Muscle layer of duodenum (tissue), 2 donors: Measurements from ENCODE around the gene SUPT20H.

Source experiments
- H3K27ac ChIP-seq: one replicate; pipeline ENCODE4 v1.7.0; 2013; ENCODE audit warnings: mild to moderate bottlenecking, low read length
- H3K27me3 ChIP-seq: one replicate; pipeline ENCODE4 v1.7.0; 2013; ENCODE audit warnings: low read depth, mild to moderate bottlenecking, control low read depth, low read length
- H3K36me3 ChIP-seq, 2 donors: one replicate each; pipeline ENCODE4 v1.7.0; 2013; ENCODE audit warnings: low read length in 2 of 2, control low read depth in 1 of 2, mild to moderate bottlenecking in 1 of 2; ENCODE audit not compliant: insufficient read depth in 2 of 2, control insufficient read depth in 1 of 2
- H3K4me1 ChIP-seq, 2 donors: one replicate each; pipeline ENCODE4 v1.7.0; 2013; ENCODE audit warnings: low read length in 2 of 2, mild to moderate bottlenecking in 2 of 2, control low read depth in 1 of 2, moderate library complexity in 1 of 2; ENCODE audit not compliant: insufficient read depth in 2 of 2, control insufficient read depth in 1 of 2
- H3K4me3 ChIP-seq, 2 donors: one replicate each; pipeline ENCODE4 v1.7.0; 2013; ENCODE audit warnings: low read length in 2 of 2, low read depth in 1 of 2, mild to moderate bottlenecking in 1 of 2
- H3K9me3 ChIP-seq, 2 donors: one replicate each; pipeline ENCODE4 v1.7.0; 2013; ENCODE audit warnings: low read length in 2 of 2, control low read depth in 1 of 2, mild to moderate bottlenecking in 1 of 2; ENCODE audit not compliant: control insufficient read depth in 1 of 2
- donor health status: healthy.

Gene SUPT20H

DNA sequence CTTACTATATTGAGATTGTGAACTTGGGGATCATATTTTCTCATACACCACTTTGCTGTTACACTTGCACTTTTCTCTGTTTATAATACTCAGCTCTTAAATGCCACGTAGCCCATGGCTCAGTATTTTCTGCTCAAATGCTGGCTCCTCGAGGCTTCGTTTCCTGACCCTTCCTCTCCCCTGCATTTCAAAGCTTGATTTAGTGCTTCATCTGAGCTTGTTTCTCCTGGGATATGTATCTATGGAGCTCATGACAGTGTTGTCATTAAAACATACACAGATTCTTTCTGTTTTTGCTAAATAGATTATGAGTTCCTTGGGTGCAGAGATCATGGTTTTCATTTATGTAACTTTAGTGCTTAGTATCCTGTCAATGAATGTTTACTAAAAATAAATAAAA, 34.6 kb upstream of the SUPT20H start:
- Histone ChIP-seq H3K9me3 (no peaks in the 10 kb centered on the region), H3K4me3 (no peak overlapping the region), H3K27ac (no peak overlapping the region), H3K27me3 (no peaks in the 10 kb centered on the region), H3K36me3 (no peaks in the 10 kb centered on the region), H3K4me1 (no peaks in the 10 kb centered on the region)

DNA sequence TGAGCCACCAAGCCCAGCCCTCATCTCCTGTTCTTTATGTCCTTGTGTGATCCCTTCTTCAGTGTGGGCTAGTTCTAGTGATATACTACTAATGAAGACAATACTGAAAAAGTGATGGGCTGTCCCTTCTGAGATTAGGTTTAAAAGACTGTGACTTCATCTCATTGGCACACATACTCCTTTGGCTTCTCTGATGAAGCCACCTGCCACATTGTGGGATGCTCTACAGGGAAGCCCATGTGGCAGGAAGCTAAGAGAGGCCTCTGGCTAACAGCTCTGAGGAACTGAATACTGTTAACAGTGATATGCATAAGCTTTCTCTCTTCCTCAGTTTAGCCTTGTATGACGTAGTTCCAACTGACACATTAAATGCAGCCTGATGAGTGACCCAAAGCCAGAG, 32.3 kb upstream of the SUPT20H start:
- no peak overlapping the region for H3K4me3 ChIP-seq
- no peak overlapping the region for H3K27ac ChIP-seq

DNA sequence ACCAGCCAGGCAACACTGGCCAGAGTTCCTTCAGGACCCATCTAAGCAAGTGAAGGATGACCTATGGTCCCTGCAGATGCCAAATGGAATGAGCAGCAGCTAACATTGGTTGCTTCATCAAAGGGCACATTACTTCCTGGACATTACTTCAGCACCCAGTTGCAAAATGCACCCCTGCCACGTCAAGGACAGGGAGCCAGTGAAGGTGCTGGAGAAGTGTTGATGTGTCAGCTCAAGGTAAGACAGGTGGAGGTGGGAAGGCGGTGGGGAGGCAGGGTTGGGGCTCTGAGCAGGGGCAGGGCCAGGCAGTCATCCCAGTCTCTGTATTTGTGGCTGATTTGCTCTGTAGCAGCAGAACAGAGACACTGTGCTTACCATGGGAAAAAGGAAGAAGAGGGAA, 31.4 kb upstream of the SUPT20H start:
- no peaks in the 10 kb centered on the region for H3K9me3 ChIP-seq
- H3K4me3 ChIP-seq = no peak overlapping the region
- no peaks in the 10 kb centered on the region for H3K36me3 ChIP-seq
- H3K27ac ChIP-seq = no peak overlapping the region
- no peaks in the 10 kb centered on the region for H3K27me3 ChIP-seq
- H3K4me1 ChIP-seq = no peaks in the 10 kb centered on the region

More for the DNA sequence above, 32.3 kb upstream of the SUPT20H start:
- Histone ChIP-seq H3K9me3 (no peaks in the 10 kb centered on the region), H3K36me3 (no peaks in the 10 kb centered on the region), H3K27me3 (no peaks in the 10 kb centered on the region), H3K4me1 (no peaks in the 10 kb centered on the region)

DNA sequence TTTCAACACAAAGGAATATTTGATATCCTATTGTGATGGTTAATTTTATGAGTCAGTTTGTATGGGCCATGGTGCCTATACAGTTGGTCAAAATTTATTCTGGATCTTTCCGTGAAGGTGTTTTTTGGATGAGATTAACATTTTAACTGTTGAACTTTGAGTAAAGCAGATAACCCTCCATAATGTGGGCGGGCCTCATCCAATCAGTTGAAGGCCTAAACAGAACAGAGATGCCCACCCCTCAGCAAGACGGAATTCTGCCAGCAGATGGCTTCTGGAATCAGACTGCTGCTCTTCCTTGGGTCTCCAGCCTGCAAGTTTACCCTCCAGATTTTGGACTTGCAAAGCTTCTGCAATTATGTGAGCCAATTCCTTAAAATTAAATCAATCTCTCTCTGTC, 30.0 kb upstream of the SUPT20H start:
- Histone ChIP-seq H3K4me1 (no peaks in the 10 kb centered on the region), H3K27ac (no peak overlapping the region), H3K36me3 (no peaks in the 10 kb centered on the region), H3K9me3 (no peaks in the 10 kb centered on the region), H3K27me3 (no peaks in the 10 kb centered on the region), H3K4me3 (no peak overlapping the region)

DNA sequence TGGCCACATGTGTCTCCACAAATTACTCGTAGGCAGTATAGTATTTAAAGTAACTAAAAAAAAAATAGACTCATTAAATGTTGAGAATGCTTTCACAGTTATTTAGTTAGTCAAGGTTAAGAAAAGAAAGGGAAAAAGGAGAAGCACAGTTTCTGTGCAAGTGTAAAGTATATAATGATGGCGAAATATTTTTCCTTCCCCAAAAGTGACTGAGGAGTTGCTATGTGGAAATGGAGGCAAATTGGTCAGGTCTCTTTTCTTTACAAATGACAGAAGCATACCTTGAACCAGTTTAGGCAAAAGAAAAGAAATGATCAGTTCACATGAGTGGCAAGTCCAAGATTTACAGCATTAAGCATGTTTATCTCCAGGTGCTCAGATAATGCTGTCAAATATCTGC, 28.0 kb upstream of the SUPT20H start:
- Histone ChIP-seq H3K9me3 (no peaks in the 10 kb centered on the region), H3K27me3 (no peaks in the 10 kb centered on the region), H3K4me1 (no peaks in the 10 kb centered on the region), H3K4me3 (no peak overlapping the region), H3K36me3 (no peaks in the 10 kb centered on the region), H3K27ac (no peak overlapping the region)

DNA sequence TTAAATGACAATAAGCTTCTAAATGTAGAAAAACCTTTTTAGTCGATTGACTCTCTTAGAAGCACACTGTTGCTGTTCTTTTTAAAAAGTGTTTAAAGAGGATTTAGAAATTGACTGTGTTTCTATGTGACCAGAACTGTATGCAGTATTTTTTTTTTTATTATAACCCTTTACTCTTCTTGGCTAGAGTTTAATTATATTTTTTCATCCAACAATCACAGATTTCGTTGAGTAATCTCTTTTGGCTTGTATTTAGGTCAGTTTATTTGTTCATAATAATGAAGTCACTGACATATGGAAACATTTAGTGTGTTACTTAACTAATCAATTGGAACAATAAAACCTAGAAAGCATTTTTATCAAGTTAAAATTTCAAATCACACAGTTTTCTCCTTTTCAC, 26.1 kb upstream of the SUPT20H start:
- Histone ChIP-seq H3K4me1 (no peaks in the 10 kb centered on the region), H3K4me3 (no peak overlapping the region), H3K27me3 (no peaks in the 10 kb centered on the region), H3K9me3 (no peaks in the 10 kb centered on the region), H3K27ac (no peak overlapping the region), H3K36me3 (no peaks in the 10 kb centered on the region)

DNA sequence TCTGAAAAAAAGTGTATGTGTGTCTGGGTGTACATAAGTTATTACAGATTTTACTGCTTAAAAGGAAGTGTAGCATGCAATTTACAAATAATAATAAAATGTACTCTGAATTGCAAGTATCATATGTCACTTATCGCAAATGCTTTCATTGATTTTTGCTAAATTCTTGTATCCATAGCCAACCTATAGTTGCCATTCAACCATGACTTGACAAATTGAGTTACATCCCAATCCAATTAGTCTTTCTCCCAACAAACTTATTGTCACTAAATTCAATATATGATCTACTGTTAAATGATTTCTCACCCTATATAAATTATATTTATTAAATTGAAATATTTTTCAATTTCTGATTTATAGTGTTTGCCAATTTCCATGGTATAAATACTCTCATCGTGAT, 17.3 kb upstream of the SUPT20H start:
- H3K27me3 ChIP-seq = no peaks in the 10 kb centered on the region
- H3K27ac ChIP-seq = no peak overlapping the region
- no peaks in the 10 kb centered on the region for H3K36me3 ChIP-seq
- no peaks in the 10 kb centered on the region for H3K4me1 ChIP-seq
- H3K4me3 ChIP-seq = no peak overlapping the region
- H3K9me3 ChIP-seq = no peaks in the 10 kb centered on the region

DNA sequence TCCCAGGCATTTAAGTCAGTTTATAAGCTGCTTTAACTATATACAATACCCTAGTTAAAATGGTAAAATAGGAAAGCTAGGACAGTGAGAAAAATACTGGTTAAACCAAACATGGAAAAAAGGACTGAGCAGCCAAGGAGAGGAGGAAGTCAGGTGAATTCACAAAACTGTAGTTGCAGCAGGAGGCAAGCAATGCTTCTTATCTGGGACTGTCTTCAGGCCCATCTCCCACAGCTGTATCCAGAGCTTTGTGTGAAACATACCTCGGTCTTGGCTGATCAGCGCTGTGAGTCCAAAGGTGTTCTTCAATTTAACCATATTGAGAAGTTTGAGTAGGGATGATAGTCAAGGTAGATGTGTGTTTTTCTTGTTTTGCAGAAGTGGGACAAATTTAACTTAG, 15.7 kb upstream of the SUPT20H start:
- no peaks in the 10 kb centered on the region for H3K27me3 ChIP-seq
- H3K36me3 ChIP-seq = no peaks in the 10 kb centered on the region
- no peaks in the 10 kb centered on the region for H3K9me3 ChIP-seq
- no peak overlapping the region for H3K27ac ChIP-seq
- no peak overlapping the region for H3K4me3 ChIP-seq
- no peaks in the 10 kb centered on the region for H3K4me1 ChIP-seq

DNA sequence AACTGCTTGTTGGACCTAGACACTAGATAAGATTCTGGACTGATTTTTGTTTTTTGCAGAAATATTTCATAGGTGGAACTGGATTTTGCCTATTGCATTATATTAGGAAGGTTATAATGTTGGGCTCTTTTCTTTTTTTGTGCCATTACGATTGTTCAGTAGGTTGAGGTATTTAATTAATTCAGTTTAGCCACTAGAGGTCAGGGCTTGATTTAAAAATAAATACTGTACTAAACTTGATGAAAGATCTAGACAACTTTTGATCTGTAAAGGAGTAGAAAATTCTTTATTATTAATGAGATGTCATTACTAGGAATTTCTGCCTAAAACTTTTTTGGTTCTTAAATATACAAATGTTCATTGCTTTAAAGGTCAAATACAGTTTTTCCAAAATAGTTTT, 15.2 kb upstream of the SUPT20H start:
- no peaks in the 10 kb centered on the region for H3K36me3 ChIP-seq
- no peaks in the 10 kb centered on the region for H3K4me1 ChIP-seq
- H3K27ac ChIP-seq = no peak overlapping the region
- H3K9me3 ChIP-seq = no peaks in the 10 kb centered on the region
- no peaks in the 10 kb centered on the region for H3K27me3 ChIP-seq
- H3K4me3 ChIP-seq = no peak overlapping the region

DNA sequence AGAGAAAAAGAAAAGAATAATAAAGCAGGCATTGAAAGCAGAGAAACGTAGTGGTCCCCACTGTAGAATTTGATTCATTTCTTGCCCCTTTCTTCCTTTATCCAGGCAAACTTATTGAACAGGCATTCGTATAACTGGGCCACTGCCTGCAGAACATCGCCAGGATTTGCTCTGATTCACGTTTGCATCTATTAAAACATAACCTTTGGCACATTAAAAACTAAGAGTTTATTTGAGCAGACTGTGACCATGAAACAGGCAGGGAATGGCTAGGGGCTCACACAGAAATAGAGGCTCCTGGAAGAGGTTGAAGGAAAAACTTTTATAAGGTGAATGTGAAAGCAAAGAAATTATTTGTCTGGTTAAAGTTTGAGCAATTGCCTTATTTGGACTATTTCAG, 12.5 kb upstream of the SUPT20H start:
- H3K4me1 ChIP-seq = no peaks in the 10 kb centered on the region

DNA sequence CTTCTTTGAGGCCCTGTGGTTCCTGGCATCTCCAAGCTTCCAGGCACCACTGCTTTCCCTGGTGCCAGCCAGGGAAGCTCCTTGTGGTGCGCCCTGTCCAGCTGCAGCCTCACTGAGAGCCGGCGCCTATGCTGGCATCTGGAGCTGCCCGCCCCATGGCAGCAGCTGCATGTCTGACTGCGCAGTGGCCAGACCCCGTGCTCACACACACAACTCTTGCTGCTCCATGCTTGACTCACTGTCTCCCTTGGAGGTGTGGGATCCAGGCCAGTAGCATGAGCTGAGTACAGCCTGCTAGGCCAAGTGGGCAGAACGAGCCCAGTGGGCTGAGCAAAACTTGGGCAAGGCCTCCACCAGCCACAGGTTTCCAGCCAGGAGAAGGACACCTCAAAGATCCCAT, 11.5 kb upstream of the SUPT20H start:
- Histone ChIP-seq H3K27ac (no peak overlapping the region), H3K4me1 (no peaks in the 10 kb centered on the region), H3K36me3 (no peaks in the 10 kb centered on the region), H3K4me3 (no peak overlapping the region), H3K27me3 (no peaks in the 10 kb centered on the region), H3K9me3 (no peaks in the 10 kb centered on the region)

More for the DNA sequence above, 12.5 kb upstream of the SUPT20H start:
- Histone ChIP-seq H3K9me3 (no peaks in the 10 kb centered on the region), H3K4me3 (no peak overlapping the region), H3K27me3 (no peaks in the 10 kb centered on the region), H3K27ac (no peak overlapping the region), H3K36me3 (no peaks in the 10 kb centered on the region)

DNA sequence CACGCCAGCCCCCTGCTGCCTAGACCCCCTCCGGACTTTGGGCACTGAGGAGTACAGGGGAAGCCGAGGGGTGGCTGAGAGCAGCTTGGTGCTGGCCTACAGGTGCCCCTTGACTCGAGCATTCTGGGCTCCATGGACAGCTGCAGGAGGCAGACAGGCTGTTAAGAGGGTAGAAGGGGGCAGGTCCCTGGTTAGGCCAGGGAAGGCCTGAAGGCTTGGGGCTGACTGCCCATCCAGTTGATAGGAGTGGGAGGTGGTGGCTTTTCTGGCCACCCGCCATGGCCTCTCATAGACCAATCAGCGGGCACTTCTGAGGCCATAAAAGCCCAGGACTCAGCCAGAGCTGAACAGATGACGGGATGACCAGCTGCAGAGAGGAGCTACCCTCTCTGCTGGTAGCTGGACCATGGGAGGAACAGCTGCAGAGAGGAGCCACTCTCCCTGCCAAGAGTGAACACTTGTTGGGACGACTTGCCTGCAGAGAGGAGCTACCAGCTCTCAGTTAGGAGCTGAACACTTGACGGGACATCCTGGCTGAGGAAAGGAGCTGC, 10.7 kb upstream of the SUPT20H start:
- no peaks in the 10 kb centered on the region for H3K27me3 ChIP-seq

More for the DNA sequence above, 10.7 kb upstream of the SUPT20H start:
- Histone ChIP-seq H3K9me3 (no peaks in the 10 kb centered on the region), H3K36me3 (no peaks in the 10 kb centered on the region), H3K4me3 (no peak overlapping the region), H3K27ac (no peak overlapping the region), H3K4me1 (no peaks in the 10 kb centered on the region)
